Stimulated activated CD4-positive, alpha-beta T cell treated with anti-CD3 and anti-CD28 coated beads, TNF-alpha, amount 100 ng/mL, for 24 hours (primary cell): Measurements from ENCODE around the gene PTPRO.

Source experiments
- DNase-seq, 3 experiments: peaks; one replicate each; pipeline ENCODE4 v3.0.0-alpha.2; 2020; ENCODE audit warnings: low read depth in 3 of 3

Gene PTPRO

DNA sequence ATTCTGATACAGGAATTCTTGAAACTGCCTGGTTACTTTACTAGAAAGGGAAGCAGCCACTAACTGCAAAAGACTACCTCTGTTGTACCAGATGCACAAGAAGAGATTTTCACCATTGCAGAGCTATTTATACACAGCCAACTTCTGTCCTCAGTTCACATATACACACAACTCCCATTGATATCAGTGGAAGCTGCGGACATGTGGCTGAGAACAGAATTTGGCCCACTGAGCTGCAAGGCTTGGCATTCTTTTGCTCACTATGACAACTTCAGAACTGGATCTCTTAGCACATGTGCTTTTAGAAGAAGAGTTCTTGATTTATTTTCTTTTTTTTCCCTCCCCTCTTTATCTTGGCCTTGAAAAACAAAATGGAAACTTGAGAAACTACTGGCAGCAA lies 28.3 kb downstream of the PTPRO start:
- no peak for DNase-seq

DNA sequence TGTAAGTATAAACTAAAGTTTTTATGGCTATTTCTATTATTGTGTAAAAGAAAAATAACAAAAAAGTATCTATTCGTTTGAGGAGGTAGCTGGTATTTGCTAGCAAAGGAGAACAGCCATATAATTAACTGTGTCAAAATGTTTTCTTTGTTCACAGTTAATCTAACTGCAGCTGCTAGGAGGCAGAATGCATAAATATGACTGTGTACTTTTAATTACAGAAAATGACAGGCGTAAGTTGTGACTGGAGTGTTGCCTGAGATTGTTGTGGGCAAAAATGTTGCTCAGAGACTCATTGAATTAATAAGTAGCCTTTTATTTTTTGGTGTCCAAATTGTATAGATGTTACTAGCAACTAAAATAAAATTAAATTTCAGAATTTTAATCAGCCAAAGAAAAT lies 33.5 kb downstream of the PTPRO start:
- no peak for DNase-seq

DNA sequence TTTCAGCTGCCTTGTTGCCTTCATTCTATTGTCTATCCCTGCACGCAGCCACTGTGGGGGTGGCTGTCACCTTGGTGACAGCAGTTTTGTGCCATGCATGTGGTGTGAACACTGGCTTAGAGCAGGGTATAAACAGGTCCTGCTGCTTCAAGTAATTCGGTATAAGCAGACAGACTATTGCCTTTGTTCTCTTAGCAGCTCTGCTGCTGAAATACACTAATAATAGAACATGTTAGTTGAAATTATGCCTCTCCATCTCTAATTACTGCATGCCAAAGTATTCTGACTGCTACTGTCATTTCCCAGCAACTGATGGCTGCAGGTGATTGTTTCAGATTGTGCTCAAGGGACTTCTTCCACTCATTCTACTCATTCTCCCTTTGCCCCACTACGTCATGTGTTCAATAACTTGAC lies 34.6 kb downstream of the PTPRO start:
- DNase-seq = no peak

DNA sequence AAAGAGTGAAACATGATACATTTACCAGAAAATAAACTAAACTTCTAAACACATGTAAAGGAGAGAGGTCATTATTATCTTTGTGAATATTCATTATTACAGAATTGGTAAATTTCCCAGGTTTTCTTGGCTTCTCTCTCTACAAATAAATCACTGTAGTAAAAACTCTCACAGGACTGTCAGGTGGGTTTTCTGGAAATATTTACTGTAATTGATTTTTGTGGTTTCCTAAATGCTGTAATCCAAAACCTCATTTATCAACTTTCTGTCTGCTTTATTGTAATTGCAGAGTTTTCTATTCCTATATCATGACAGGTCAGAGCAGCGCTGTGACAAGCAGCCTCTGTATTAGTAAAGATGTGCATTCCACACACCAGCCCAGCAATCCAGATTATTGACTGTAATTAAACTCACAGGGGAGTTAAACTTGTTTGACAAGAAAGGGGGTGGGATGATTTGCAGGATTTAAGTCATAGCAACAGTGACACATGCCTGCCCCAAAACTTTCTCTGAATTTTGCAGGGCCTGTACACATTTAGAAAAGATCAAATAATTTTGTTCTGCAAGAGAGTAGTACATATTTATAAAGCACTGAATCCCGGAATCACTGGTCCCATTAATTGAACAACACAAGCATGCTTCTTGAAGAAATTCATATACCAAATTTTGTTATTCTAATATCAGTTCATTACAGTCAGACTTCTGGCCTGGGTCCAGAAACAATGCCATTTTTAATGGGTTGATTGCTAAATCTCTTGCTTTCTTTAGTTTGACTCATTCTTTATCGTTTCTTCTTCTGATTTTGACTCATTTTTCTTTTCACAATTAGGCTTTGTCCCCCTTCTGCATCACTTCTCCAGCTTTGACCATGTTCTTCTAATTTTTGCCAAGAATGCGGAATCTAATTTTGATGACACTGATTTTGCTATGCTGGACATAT lies 42.2 kb downstream of the PTPRO start:
- DNase-seq = no peak

DNA sequence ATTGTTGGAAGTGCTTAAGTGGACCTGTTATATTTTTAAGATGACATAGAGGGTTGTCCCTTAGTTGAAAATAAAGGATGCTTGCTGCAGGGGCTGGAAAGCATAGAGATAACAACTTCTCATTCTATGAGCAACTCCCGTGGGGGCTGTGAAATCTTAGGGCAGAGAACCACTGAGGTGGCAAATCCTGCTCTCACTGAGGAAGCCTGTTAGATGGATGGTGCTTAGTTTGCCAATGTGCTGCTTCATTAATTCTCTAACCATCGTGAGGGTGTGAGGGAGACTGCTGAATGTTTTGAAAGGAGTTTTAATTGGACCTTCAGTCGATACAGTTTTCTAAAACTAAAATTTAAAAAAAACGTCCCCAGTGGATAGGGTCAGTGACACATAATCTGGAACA lies 46.5 kb downstream of the PTPRO start:
- DNase-seq = no peak

DNA sequence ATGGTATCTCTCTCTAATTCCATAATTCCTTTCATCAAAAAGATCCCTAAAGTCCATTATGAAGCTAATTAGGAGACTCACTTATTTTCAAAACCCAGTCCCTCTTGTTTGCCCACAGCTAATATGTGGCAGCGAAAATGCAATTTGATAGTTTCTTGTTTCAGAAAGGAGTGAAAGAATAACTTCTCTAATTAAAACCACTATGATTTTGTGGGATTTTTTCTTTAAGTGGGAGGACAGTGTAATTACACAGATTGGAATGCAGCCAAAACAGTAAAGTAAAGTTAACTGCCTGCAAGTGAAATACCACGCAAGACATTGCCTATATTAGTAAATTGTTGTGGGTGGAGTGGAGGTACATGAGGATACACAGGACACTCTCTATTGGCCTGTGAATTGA lies 50.0 kb downstream of the PTPRO start:
- no peak for DNase-seq

DNA sequence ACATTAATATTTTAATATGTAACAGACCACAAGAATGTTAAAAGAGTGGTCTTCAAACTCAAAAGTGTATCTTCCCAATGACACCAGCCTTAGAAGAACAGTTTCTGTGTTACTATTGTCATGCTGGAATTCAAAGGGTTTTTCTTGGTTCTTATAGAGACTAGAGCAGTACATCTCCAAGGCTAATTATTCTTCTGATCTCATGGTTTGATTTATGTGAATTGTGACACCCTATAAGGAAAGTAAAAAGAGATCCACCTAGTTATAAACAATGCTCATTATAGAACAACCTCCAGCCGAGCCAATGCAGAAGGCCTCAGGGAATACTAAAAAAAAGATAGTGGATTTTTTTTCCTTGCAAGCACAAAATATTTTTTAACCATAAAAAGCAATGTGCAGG lies 65.5 kb downstream of the PTPRO start:
- no peak for DNase-seq

DNA sequence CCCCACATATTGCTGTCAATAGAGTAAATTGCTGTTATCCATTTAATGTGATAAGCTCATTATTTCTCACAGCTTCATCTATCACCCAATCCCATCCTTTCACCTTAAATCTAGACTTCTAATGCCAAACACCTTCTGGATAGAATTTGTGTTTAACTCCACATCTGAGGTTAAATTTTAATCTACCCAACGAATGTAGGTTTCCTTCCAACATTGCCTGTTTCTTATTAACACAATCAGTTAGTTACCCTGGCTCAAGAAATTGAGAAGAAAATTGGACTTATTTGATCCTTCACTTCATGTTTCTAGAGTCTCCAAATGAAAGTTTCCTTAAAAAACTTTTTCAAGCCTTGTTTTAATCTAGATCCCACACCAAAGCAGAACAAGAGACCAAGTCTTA lies 67.3 kb downstream of the PTPRO start:
- no peak for DNase-seq

DNA sequence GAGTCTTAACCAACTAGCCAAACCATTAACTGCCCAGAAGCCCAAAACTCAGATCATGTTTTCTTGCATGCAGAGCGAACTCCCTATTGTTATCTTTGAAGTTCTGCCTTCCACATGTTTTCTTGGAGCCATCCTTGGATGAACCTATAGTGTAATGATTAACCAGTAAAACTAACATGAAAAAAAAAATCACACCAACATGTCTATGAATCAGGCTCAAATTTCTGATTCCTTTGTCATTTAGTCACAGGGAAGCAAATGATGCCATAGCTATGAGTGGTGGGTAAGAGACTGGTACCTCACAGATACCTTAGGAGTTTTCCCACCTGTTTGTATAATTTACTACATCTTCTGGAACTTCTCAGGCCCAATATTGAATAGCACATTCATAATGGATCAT lies 70.7 kb downstream of the PTPRO start:
- DNase-seq = no peak

DNA sequence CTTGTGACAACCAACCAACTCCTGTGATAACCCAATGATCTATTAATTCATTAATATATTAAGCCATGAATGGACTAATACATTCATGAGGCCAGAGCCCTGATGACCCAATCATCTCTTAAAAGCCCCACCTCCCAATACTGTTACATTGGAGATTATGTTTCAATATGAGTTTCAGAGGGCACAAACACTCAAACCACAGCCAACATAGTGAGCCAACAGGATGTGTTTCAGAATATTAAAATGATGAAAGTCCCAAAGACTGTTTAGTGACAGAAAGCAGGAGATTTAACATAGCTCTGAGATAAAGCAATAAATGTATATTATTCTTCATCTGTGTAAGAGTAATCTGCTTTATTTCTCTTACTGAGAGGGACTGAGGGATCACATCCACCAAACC lies 71.7 kb downstream of the PTPRO start:
- no peak for DNase-seq

DNA sequence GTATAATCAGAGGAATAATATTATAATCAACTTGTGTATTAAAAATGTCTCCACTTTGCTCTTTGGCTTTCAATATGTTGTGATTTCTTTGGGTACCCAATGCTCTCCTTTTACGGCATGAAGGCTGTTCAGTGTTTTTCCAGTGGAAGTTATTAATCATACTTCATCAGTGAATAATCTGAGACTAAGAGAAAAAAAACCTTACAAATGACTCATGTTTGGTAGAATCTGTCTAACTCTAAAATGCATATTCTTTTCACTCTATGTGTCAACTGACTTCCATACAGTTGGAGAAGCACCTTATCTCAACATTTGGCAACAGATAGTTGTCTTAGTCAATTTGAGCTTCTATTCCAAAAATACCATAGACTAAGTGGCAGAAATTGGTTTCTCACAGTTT lies 82.2 kb downstream of the PTPRO start:
- no peak for DNase-seq

DNA sequence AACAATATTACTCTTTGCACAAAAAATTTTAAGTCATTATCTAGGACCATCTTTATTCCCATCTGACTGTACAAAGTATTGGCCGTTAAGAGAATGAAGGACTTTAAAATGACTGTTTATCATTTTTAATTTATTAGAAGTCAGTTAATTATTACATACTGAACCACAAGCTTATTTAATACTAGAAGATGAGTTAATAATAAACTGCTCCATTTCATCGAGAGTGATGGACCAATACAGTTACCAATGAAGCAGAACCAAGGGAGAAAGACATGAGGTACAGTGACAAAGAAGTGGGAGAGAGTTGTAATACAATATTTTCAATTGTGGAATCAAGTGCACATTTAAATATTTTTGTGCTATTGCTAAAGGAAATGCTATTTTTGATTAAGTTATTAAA lies 83.3 kb downstream of the PTPRO start:
- no peak for DNase-seq

DNA sequence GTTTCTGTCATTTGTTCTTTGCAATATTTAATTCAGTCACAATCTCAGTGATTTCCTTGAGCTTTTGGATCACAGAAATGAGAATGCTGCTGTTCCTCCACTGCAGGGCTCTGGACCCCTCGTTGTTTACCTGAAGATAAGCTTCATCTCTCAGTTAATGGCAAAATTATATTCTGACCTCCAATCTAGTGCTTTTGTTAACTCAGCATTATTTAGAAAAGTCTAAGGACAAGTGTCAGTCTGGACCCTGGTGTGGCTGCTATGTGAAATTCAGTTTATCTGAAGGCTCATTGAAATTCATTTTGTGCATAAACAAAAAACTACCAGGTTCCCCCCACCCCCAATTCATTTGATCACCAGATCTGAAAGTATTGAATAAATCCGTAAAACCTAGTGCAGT lies 84.7 kb downstream of the PTPRO start:
- DNase-seq = no peak

DNA sequence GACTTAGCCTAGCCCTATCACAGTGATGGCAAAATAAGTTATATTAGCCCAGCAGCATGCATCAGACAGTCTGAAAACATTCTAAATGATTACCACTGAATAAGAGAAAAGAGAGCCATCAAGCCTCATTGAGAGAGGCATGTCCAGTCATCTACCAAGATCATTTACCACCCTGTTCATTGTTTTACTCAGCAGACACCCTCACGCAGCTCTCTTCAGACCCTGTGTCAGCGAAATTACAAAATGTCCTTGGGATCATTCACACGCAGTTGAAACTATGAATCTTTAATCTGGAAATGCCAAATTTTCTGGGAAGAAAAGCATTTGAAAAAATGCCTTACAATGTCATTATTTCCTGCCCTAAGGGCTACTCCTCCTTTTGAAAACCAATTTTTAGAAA lies 89.5 kb downstream of the PTPRO start:
- no peak for DNase-seq

DNA sequence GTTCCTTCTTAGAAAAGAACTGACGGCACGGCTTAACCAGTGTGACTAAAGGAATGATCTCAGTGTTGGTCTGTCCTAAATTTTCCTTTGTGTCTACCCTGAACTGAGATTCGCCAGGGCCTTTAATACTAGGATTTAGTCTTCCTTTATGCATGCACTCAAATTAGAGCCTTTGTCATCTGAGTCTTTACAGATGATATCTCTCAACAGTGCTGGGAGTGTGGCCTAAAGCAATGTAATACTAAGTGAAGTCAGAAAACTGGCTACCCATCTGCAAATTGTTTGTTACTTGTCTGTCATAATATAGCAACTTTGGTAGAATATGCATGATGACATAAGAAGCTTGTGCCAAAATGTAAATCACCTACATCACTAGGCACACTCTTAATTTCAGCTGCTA lies 95.4 kb downstream of the PTPRO start:
- no peak for DNase-seq

DNA sequence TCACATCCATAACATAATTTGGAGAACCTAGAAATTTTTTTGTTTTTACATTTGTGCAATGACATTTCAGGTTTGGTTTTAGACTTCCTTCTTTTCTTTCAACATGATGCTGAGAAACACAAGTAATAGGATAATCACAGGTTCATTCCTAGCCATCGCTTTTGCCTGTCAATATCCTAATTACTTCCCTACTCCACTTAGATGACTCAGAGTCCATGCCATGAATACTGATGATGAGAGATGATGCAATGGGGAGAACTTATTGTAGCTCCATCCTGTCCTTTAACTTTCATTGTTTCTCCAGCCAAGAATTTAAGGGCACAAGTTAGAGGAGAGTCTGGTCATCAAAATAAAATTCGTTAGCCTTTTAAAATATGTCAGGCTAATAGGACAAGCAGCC lies 101.3 kb downstream of the PTPRO start:
- DNase-seq = no peak

DNA sequence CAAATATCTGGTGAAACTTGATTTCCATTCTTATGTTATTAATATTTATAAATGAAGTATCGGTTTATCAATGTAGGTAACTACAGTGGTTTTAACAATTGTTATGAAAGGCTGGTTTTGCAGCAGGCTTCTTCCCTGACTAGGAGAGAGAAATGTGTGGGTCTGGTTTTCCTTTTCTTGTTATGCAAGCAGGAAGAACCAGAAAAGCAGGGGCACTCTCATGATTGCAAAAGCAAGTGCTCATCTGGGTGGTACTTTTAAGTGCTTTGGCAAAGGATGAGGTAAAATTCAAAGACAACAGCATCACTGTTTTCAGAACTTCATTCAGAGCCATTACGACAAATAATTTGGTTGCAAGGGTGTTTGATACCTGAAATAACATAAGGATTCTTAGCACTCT lies 105.6 kb downstream of the PTPRO start:
- DNase-seq = no peak

DNA sequence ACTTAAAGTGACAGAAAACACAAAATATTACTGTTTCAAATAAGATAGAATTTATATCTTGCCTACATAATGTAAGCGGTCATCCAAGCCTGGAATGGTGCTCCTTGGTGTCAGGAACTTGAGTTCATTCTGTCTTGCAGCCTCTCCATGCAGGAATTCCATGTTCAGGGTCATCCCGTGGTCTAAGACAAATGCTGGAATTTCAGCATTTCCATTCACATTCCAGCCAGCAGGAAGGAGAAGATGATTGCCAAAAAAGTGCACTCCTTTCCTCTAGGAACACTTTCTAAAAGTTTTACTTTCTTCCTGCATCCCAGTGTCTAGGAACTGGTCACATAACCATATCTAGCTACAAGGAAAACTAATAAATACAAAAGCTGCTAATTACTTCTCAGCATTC lies 106.3 kb downstream of the PTPRO start:
- DNase-seq = no peak

DNA sequence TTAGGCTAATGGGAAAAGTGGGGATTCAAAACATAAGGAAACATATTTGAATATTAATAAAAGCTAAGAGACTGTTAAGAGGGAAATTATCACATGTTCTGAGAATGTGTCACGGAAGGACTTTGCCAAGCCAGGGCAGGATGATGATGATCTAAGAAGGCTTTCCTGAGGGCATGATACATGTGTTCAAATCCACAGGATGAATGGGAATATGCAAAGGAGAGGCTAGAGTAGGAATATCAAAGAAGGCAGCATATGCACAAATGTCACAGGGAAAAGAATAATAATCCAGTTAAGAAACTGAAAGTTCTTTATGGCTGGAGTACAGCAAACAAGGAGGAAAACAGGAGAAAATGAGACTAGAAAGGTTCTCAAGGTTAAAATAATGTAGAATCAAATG lies 107.0 kb downstream of the PTPRO start:
- DNase-seq = no peak

DNA sequence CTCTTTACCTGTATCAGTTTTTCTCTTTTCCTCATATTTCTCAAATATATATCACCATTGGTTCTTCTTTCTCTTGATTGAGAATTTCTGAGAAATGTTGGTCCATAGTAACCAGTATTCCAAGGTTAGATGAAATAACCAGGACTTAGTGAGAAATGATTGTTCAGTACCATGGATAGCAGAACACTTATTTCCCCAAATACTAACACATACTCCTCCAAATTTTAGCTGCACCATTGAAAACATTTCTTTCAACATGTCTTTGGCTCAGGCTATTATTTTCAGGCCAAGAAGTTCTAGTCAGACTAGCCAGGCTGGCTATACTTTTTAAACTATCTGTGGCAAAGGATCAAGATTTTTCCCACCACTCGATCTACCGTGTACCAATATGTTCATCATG lies 113.3 kb downstream of the PTPRO start:
- no peak for DNase-seq

DNA sequence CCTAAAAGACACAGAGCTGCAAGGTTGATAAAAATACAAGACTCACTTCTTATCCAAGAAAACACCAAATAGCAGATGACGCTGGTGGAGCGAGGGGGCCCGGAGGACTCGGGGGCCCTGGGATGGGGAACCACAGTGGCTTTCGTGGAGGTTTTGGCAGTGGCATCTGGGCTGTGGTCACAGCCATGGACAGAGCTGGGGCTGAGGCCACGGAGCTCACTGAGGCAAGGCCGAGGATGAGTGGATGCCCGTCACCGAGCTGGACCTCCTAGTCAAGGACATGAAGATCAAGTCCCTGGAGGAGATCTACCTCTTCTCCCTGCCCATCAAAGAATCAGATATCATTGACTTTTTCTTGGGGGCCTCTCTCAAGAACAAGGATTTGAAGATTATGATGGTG lies 117.2 kb downstream of the PTPRO start:
- no peak for DNase-seq

DNA sequence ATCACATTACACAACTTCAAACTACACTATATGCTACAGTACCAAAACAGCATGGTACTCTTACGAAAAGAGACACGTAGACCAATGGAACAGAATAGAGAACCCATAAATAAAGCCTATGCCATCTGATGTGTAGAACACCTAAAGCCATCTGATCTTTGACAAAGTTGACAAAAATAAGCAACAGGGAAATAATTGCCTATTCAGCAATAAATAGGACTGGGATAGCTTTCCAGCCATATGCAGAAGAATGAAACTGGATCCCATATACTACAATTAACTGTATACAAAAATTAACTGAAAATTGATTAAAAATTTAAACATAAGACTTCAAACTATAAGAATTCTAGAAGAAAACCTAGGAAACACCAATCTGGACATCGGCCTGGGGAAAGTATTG lies 120.7 kb downstream of the PTPRO start:
- DNase-seq = no peak

DNA sequence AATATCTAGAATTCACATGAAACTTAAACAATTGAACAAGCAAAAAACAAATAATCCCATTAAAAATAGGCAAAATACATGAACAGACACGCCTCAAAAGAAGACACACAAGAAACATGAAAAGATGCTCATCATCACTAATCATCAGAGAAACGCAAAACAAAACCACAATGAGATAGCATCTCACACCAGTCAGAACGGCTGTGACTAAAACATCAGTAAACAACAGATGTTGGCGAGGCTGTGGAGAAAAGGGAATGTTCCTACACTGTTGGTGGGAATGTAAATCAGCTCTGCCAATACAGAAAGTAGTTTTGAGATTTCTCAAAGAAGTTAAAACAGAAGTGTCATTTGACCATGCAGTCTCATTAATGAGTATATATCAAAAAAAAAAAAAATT lies 121.3 kb downstream of the PTPRO start:
- DNase-seq = no peak

DNA sequence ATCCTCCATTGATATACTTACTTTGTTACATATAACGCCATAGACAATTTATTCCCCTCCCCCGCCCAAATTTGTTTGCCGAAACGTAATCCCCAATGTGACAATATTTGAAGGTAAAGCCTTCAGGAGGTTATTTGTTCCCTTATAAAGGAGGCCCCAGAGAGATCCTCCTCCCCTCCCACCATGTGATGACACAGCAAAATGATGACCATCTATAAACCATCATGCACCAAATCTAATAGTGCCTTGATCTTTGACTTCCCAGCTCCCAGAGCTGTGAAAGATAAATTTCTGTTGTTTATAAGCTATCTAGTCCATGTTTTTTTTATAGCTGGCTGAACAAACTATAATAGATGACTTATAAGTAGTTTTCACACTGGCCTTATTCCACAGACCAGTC lies 122.2 kb downstream of the PTPRO start:
- DNase-seq = no peak
